ENCODE data around the gene APOL3. TPM values are rescaled to one million over a fixed set of nuclear protein-coding genes. Genes with fewer than 3 reads are reported as not detected.

Gene APOL3
- total RNA-seq, 1 experiment from 2014 or later: 19.3 TPM

GRCh38 chr22:36135306-36135980, 25.1 kb downstream of the APOL3 start:
- ChIA-PET CTCF (interaction anchor here (0.6 kb wide), 2 partner anchors 8 to 139 kb away, joined by 3 to 14 read pairs; no protein-coding TSS in a partner anchor), POLR2A (ENCODE audit: unreplicated experiment) (interaction anchor here (0.5 kb wide), 1 partner anchor 47 kb away, joined by 16 read pairs; no protein-coding TSS in a partner anchor)
- intact Hi-C loops (cut with micrococcal nuclease; ENCODE audit: unreplicated experiment): no loop called here
- no peaks in the 10 kb centered on the region for H3K9me2 ChIP-seq (ENCODE audit: insufficient read depth)
- H3K79me2 ChIP-seq (ENCODE audit: low read depth): no peaks in the 10 kb centered on the region
- no peak overlapping the region for H3K4me3 ChIP-seq
- no peaks in the 10 kb centered on the region for H3K4me1 ChIP-seq (replicated peaks; ENCODE audit: insufficient read depth)
- no peak overlapping the region for H3K27ac ChIP-seq
- peaks cover 36% of the 10 kb centered on the region for H3K27me3 ChIP-seq (ENCODE audit: insufficient read depth, low read depth)
- no TSS peak for BruUV-seq (replicated peaks)
- no peak overlapping the region for H2AFZ ChIP-seq
- H4K20me1 ChIP-seq (ENCODE audit: insufficient read depth): no peaks in the 10 kb centered on the region
- H3K4me2 ChIP-seq: no peak overlapping the region
- no peaks in the 10 kb centered on the region for H3F3A ChIP-seq (ENCODE audit: insufficient read depth, low read depth)
- H3K9me3 ChIP-seq (ENCODE audit: insufficient read depth, low read depth): no peaks in the 10 kb centered on the region
- H3K36me3 ChIP-seq (ENCODE audit: low read depth): no peaks in the 10 kb centered on the region
- TF ChIP-seq EZH2 (IDR thresholded peaks at IDR 0.05; ENCODE audit: low read depth): no peak
- no peak for DNase-seq

GRCh38 chr22:36134182-36134581, 26.4 kb downstream of the APOL3 start:
- Histone ChIP-seq H3K36me3 (ENCODE audit: low read depth) (no peaks in the 10 kb centered on the region), H3K4me3 (no peak overlapping the region), H3K4me1 (replicated peaks; ENCODE audit: insufficient read depth) (no peaks in the 10 kb centered on the region), H3K27me3 (ENCODE audit: insufficient read depth, low read depth) (peaks cover 49% of the 10 kb centered on the region), H3K27ac (no peak overlapping the region), H4K20me1 (ENCODE audit: insufficient read depth) (no peaks in the 10 kb centered on the region), H2AFZ (no peak overlapping the region), H3K9me2 (ENCODE audit: insufficient read depth) (no peaks in the 10 kb centered on the region), H3K9me3 (ENCODE audit: insufficient read depth, low read depth) (no peaks in the 10 kb centered on the region), H3K4me2 (no peak overlapping the region), H3F3A (ENCODE audit: insufficient read depth, low read depth) (no peaks in the 10 kb centered on the region), H3K79me2 (ENCODE audit: low read depth) (no peaks in the 10 kb centered on the region)
- TF ChIP-seq EZH2 (IDR thresholded peaks at IDR 0.05; ENCODE audit: low read depth) (no peak), CTCF (conservative IDR thresholded peaks at IDR 0.05) (no peak)
- POLR2A ChIA-PET (ENCODE audit: unreplicated experiment): no interaction called here
- DNase-seq: no peak
- intact Hi-C loops (cut with micrococcal nuclease; ENCODE audit: unreplicated experiment): no loop called here
- CTCF ChIA-PET: no interaction called here
- BruUV-seq (replicated peaks): no TSS peak

- Histone ChIP-seq H4K20me1 (ENCODE audit: insufficient read depth) (no peaks in the 10 kb centered on the region), H3K36me3 (ENCODE audit: low read depth) (no peaks in the 10 kb centered on the region), H3K27me3 (ENCODE audit: insufficient read depth, low read depth) (peaks cover 50% of the 10 kb centered on the region), H3K27ac (no peak overlapping the region), H3K4me2 (no peak overlapping the region), H3F3A (ENCODE audit: insufficient read depth, low read depth) (no peaks in the 10 kb centered on the region), H2AFZ (no peak overlapping the region), H3K4me1 (replicated peaks; ENCODE audit: insufficient read depth) (no peaks in the 10 kb centered on the region), H3K9me3 (ENCODE audit: insufficient read depth, low read depth) (no peaks in the 10 kb centered on the region), H3K79me2 (ENCODE audit: low read depth) (no peaks in the 10 kb centered on the region), H3K4me3 (no peak overlapping the region), H3K9me2 (ENCODE audit: insufficient read depth) (no peaks in the 10 kb centered on the region)
- POLR2A ChIA-PET (ENCODE audit: unreplicated experiment): no interaction called here
- CTCF ChIA-PET: no interaction called here
- TF ChIP-seq CTCF (conservative IDR thresholded peaks at IDR 0.05): no peak
- TF ChIP-seq EZH2 (IDR thresholded peaks at IDR 0.05; ENCODE audit: low read depth): no peak
- no TSS peak for BruUV-seq (replicated peaks)
- DNase-seq: no peak
- intact Hi-C loops (cut with micrococcal nuclease; ENCODE audit: unreplicated experiment): no loop called here
Measured at GRCh38 chr22:36131907-36132306, 28.6 kb downstream of the APOL3 start.

Measured in PC-9 (cell line).